Measurements from ENCODE around the gene KCNE2.
"Not testable (repeated sequence)": the region's sequence is repeated elsewhere in the genome, so short reads cannot be mapped to it uniquely, and the experiment has no call there.

- TF ChIP-seq CTCF (conservative IDR thresholded peaks at IDR 0.05); ZFX (IDR thresholded peaks at IDR 0.05): not testable (repeated sequence)
Measured at GRCh38 chr21:34383138-34383537, 19.3 kb downstream of the KCNE2 start.
